ENCODE results near the gene CMTM7.

CMTM7 gene

DNA sequence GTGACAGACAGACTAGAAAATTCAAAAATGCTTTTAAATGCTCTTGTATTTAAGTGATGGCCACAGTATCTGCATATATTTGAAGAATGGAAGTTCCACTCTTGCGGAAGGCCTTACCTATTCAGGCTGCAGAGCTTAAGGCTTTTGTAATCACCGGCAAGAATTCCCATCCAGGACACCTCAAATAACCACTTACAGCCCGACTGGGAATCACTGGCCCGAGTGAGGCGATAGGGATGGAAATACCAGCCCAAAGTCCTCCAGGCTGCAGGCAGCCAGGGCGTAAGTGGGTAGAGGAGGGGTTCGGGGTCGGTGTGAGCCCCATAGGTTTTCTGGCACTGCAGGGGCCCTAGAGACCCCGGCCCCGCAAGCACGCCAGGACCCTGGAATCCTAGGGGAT, 9.5 kb downstream of the CMTM7 start:
- H3K4me3 Mint-ChIP-seq, result peak overlapping the region; percentile 83 to 86
- DNase-seq (no peak), ATAC-seq (peak; percentile 42)
- H3K9me3 Mint-ChIP-seq, result no peaks in the 10 kb centered on the region
- peak overlapping the region in 1 of 2 donors; percentile 91 for H3K27ac Mint-ChIP-seq
- no peaks in the 10 kb centered on the region for H3K27me3 Mint-ChIP-seq
- peaks cover 84% of the 10 kb centered on the region for H3K4me1 Mint-ChIP-seq

DNA sequence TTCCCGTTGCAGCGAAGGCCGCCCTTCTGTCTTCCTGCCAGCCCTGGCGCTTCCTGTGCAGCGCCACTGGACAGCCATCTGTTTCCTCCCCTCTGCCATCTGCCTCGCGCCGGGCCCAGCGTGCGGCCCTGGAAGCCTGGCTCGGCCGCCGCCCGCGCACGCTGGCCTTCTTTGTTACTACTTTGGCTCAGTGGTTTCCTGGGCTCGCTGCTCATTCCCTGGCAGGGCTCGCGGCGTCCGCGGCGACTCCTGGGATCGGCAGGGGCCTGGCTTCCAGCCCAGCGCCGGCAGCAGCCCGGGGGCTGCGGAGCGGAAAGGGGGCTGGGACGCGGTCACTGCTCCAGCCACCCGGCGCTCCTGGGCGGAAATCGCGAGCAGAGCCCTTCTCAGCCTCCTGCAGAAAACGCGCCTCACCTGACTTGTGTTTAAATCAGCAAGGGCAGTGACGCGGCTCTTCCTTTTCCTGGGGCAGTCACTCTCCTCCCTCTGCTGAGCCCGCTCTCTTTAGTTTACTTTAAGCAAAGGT, 10.0 kb downstream of the CMTM7 start:
- Mint-ChIP-seq H3K4me1 (peaks cover 84% of the 10 kb centered on the region), H3K27me3 (no peaks in the 10 kb centered on the region), H3K4me3 (peak overlapping the region; percentile 83 to 86), H3K27ac (peak overlapping the region; percentile 88 to 95), H3K9me3 (no peaks in the 10 kb centered on the region)
- ATAC-seq (peak; percentile 80), DNase-seq (peak; percentile 48 to 58)

DNA sequence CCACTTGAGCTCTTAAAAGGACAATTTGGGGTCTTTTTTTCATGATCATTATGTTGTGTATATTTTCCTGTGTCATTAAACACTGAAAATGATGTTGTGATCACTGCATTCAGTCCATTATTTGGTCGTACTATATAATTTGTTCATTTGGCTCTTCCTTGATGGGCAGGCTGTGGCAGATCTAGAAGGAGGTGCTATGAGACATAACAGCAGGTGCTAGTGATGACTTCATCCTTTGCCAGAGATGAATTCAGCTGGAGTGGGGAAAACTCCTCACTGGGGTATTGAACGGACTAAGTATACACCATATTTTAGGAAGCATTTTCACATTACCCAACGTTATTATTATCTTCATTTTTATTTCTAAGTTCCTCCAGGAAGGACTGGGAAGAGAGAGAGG, 12.0 kb downstream of the CMTM7 start:
- H3K9me3 Mint-ChIP-seq, result no peaks in the 10 kb centered on the region
- ATAC-seq (no peak), DNase-seq (no peak)
- H3K27me3 Mint-ChIP-seq, result no peaks in the 10 kb centered on the region
- peak overlapping the region in 1 of 2 donors; percentile 67 for H3K27ac Mint-ChIP-seq
- peak overlapping the region in 1 of 2 donors; percentile 23 for H3K4me3 Mint-ChIP-seq
- H3K4me1 Mint-ChIP-seq, result peaks cover 88% of the 10 kb centered on the region

- Mint-ChIP-seq H3K27me3 (no peaks in the 10 kb centered on the region), H3K9me3 (no peaks in the 10 kb centered on the region), H3K4me3 (no peak overlapping the region), H3K4me1 (peaks cover 86% of the 10 kb centered on the region), H3K27ac (peak overlapping the region in 1 of 2 donors; percentile 60)
- DNase-seq (no peak), ATAC-seq (no peak)
Measured at GRCh38 chr3:32404714-32405113, 13.1 kb downstream of the CMTM7 start.

GRCh38 chr3:32405155-32405554, 13.5 kb downstream of the CMTM7 start:
- H3K4me3 Mint-ChIP-seq, result no peak overlapping the region
- H3K27me3 Mint-ChIP-seq, result no peaks in the 10 kb centered on the region
- H3K9me3 Mint-ChIP-seq, result no peaks in the 10 kb centered on the region
- no peak overlapping the region for H3K27ac Mint-ChIP-seq
- peaks cover 88% of the 10 kb centered on the region for H3K4me1 Mint-ChIP-seq
- no peak for DNase-seq
- no peak for ATAC-seq

DNA sequence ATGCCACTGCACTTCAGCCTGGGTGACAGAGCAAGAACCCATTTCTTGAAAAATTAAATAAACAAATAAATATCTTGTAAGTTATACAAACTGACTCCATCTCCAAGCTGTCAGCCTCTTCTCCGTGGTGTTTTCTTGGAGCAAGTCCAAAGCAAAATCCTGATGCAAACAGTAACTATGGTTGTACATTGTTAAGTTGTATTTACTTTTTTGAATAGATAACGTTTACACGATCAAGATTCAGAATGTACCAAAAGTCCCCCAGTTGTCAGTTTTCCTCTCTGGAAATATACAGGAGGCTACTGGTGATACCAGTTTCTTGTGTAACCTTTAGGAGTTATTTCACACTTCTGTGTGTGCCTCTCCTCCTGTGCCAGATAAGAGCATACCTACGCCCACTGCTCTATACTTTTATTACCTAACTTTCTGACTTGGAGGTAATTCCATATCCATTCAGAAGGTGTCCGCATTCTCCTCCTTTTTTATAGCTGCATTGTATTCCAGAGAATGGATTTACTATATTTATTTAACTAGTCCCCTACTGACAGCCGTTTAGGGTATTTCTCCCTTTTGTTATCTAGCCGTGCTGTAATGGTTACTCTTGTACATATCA, 14.2 kb downstream of the CMTM7 start:
- Mint-ChIP-seq H3K4me1 (peaks cover 88% of the 10 kb centered on the region), H3K4me3 (no peak overlapping the region), H3K9me3 (no peaks in the 10 kb centered on the region), H3K27ac (no peak overlapping the region), H3K27me3 (no peaks in the 10 kb centered on the region)
- DNase-seq (no peak), ATAC-seq (no peak)

GRCh38 chr3:32406486-32407408, 15.1 kb downstream of the CMTM7 start:
- Mint-ChIP-seq H3K4me3 (peak overlapping the region in 1 of 2 donors; percentile 33), H3K27ac (peak overlapping the region; percentile 28 to 75), H3K9me3 (no peaks in the 10 kb centered on the region), H3K4me1 (peaks cover 92% of the 10 kb centered on the region), H3K27me3 (no peaks in the 10 kb centered on the region)
- DNase-seq (no peak), ATAC-seq (no peak)

- no peak for DNase-seq
- peaks cover 77% of the 10 kb centered on the region for H3K4me1 Mint-ChIP-seq
- H3K27me3 Mint-ChIP-seq, result no peaks in the 10 kb centered on the region
- no peak for ATAC-seq
- no peaks in the 10 kb centered on the region for H3K9me3 Mint-ChIP-seq
- H3K4me3 Mint-ChIP-seq, result no peak overlapping the region
- peak overlapping the region; percentile 22 to 63 for H3K27ac Mint-ChIP-seq
Measured at GRCh38 chr3:32410367-32411246, 19.0 kb downstream of the CMTM7 start.

DNA sequence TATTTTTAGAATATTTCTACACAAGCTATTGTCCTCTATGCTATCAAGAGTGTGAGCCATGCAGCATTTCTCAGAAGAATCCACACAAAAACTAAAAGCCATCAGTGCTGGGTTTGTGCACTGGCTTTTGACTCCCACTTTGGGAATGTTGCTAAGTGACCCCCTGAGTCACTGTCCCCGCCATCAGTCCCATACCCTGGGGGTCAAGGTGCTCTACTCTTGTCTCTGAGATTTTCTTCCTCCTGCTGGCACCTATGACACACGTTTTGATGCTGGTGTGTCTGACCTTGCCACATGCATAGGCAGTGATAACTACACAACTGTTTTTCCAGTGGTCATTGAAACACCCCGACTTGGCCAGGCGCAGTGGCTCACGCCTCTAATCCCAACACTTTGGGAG, 19.8 kb downstream of the CMTM7 start:
- Mint-ChIP-seq H3K4me1 (peaks cover 77% of the 10 kb centered on the region), H3K9me3 (no peaks in the 10 kb centered on the region), H3K27me3 (no peaks in the 10 kb centered on the region), H3K27ac (no peak overlapping the region), H3K4me3 (no peak overlapping the region)
- ATAC-seq, result no peak
- no peak for DNase-seq

- Mint-ChIP-seq H3K27me3 (no peaks in the 10 kb centered on the region), H3K27ac (no peak overlapping the region), H3K4me1 (peaks cover 77% of the 10 kb centered on the region), H3K9me3 (no peaks in the 10 kb centered on the region), H3K4me3 (no peak overlapping the region)
- ATAC-seq, result no peak
- no peak for DNase-seq
Measured at GRCh38 chr3:32412887-32413286, 21.2 kb downstream of the CMTM7 start.

DNA sequence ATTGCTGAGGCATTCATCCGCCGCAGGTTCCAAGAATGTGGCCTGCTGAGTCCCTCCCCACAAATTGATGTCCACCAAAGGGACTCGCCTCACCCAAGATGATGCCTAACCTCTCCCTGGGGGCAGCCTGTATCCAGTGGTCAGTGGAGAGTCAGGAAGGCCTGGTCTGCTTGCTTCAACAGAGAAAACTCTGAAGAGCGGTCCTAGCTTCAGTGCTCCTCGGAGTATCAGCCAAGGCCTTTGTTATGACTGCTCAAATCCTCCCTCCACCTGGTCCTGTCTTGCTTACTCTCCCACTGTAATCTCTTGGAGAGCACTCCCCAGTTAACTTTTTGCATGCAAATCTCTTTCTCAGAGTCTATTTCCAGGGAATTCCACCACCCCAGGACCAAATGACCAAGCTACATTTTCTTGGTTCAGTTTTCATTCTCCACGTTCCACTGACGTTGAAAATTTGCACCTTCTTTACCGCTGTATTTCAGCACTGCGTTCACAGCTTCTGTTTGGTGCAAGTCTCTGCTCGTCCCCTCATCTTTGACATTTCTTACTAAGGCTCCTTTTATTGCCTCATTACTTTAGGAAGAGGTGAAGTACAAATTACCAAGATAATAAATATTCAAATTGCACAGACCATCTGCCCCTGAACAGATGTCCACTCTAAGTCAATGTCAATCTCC, 22.3 kb downstream of the CMTM7 start:
- Mint-ChIP-seq H3K27me3 (no peaks in the 10 kb centered on the region), H3K4me3 (peak overlapping the region; percentile 27 to 61), H3K9me3 (no peaks in the 10 kb centered on the region), H3K27ac (peak overlapping the region; percentile 27 to 79), H3K4me1 (peaks cover 79% of the 10 kb centered on the region)
- ATAC-seq, result peak; percentile 32
- no peak for DNase-seq

DNA sequence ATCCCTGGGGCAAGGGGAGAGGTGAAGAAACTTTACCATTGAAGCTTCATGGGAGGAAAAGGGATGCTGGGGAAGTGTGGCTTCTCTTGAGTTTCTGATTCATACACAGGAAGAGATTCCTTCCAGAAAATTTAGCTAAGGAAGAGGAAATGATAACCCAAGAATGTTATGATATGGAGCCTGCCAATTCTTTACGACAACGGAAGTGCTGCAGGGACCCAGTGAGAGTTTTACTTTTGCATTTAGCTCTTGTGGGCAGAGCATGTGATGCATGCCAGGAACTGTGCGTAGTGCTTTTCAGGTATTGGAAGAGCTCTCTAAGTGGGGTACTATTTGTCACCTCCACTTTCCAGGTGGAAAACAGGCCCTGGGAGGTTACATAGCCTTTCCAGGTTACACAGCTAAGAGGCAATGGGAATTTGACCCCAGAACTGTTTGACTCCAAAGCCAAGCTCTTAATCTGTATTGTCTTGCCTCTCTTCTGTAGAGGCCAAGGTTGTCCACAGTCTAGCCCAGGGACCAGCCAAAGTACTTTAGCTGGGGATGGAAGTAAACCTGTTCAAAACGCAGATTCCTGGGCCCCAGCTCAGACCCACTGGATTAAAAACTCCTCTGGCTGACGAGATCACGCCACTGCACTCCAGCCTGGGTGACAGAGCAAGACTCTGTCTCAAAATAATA, 23.0 kb downstream of the CMTM7 start:
- ATAC-seq (peak; percentile 93), DNase-seq (peak in 1 of 2 donors; percentile 41)
- H3K4me3 Mint-ChIP-seq, result peak overlapping the region; percentile 27 to 61
- peak overlapping the region; percentile 69 to 79 for H3K27ac Mint-ChIP-seq
- peaks cover 81% of the 10 kb centered on the region for H3K4me1 Mint-ChIP-seq
- no peaks in the 10 kb centered on the region for H3K27me3 Mint-ChIP-seq
- H3K9me3 Mint-ChIP-seq, result no peaks in the 10 kb centered on the region

GRCh38 chr3:32419742-32420125, 28.1 kb downstream of the CMTM7 start:
- Mint-ChIP-seq H3K27me3 (no peaks in the 10 kb centered on the region), H3K9me3 (no peaks in the 10 kb centered on the region), H3K4me1 (peaks cover 98% of the 10 kb centered on the region), H3K27ac (peak overlapping the region; percentile 96), H3K4me3 (peak overlapping the region; percentile 82 to 86)
- DNase-seq (no peak), ATAC-seq (no peak)

All from stimulated activated naive CD8-positive, alpha-beta T cell treated with anti-CD3 and anti-CD28 coated beads, Interleukin-15, amount 100 ng/mL, for 72 hours (primary cell).